Mesendoderm (in vitro differentiated cells): ENCODE data around the gene RAB31.

Source experiments
- DNase-seq: peaks from one replicate; pipeline ENCODE4 v3.0.0; 2013
- H2AK5ac ChIP-seq: 2 replicates; pipeline ENCODE4 v1.6.1; 2013; ENCODE audit warnings: low read length, inconsistent platforms
- H2BK120ac ChIP-seq: 2 replicates; pipeline ENCODE4 v1.6.1; 2013; ENCODE audit warnings: low read depth, mild to moderate bottlenecking, low read length, moderate library complexity, mixed read lengths
- H2BK15ac ChIP-seq: replicated peaks from 2 replicates; pipeline ENCODE4 v1.6.1; 2013; ENCODE audit warnings: low read depth, mild to moderate bottlenecking, moderate library complexity
- H2BK5ac ChIP-seq: 2 replicates; pipeline ENCODE4 v1.6.1; 2013; ENCODE audit warnings: low read length, inconsistent platforms
- H3K18ac ChIP-seq: 2 replicates; pipeline ENCODE4 v1.6.1; 2013; ENCODE audit warnings: mild to moderate bottlenecking, low read length, mixed read lengths
- H3K23ac ChIP-seq: one replicate; pipeline ENCODE4 v1.6.1; 2013; ENCODE audit warnings: low read length
- H3K27ac ChIP-seq: 2 replicates; pipeline ENCODE4 v1.5.1; 2013; ENCODE audit warnings: low read depth, mild to moderate bottlenecking, inconsistent platforms, low read length, moderate library complexity
- H3K27me3 ChIP-seq: 2 replicates; pipeline ENCODE4 v1.6.1; 2013; ENCODE audit warnings: low read length, control low read depth, mild to moderate bottlenecking, inconsistent platforms; ENCODE audit not compliant: insufficient read depth, poor library complexity
- H3K36me3 ChIP-seq: 2 replicates; pipeline ENCODE4 v1.6.1; 2013; ENCODE audit warnings: low read length, inconsistent platforms; ENCODE audit not compliant: control insufficient read depth, insufficient read depth
- H3K4ac ChIP-seq: one replicate; pipeline ENCODE4 v1.6.1; 2013; ENCODE audit warnings: low read depth, mild to moderate bottlenecking, low read length, moderate library complexity
- H3K4me1 ChIP-seq: 2 replicates; pipeline ENCODE4 v1.6.1; 2013; ENCODE audit warnings: low read depth, low read length, inconsistent platforms; ENCODE audit not compliant: control insufficient read depth
- H3K4me2 ChIP-seq: 2 replicates; pipeline ENCODE4 v1.6.1; 2013; ENCODE audit warnings: low read length
- H3K4me3 ChIP-seq: 2 replicates; pipeline ENCODE4 v1.5.1; 2013; ENCODE audit warnings: mild to moderate bottlenecking, low read length
- H3K56ac ChIP-seq: one replicate; pipeline ENCODE4 v1.6.1; 2013; ENCODE audit warnings: low read length
- H3K79me1 ChIP-seq: 2 replicates; pipeline ENCODE4 v1.6.1; 2013; ENCODE audit warnings: low read length, inconsistent platforms
- H3K79me2 ChIP-seq: 2 replicates; pipeline ENCODE4 v1.6.1; 2013; ENCODE audit warnings: mild to moderate bottlenecking, low read length; ENCODE audit not compliant: control insufficient read depth, insufficient read depth
- H3K9ac ChIP-seq: 2 replicates; pipeline ENCODE4 v1.6.1; 2013; ENCODE audit warnings: low read length, inconsistent platforms
- H4K5ac ChIP-seq: one replicate; pipeline ENCODE4 v1.6.1; 2013; ENCODE audit warnings: low read length
- H4K8ac ChIP-seq: one replicate; pipeline ENCODE4 v1.6.1; 2013; ENCODE audit warnings: low read depth, mild to moderate bottlenecking, control low read depth, low read length, moderate library complexity
- WGBS: extraction: QIAGEN DNeasy Blood & Tissue Kit; methylation state at CpG from one replicate; pipeline ENCODE4 v1.1.7; 2013; ENCODE audit warnings: low lambda C conversion rate, missing lambda C conversion rate; ENCODE audit not compliant: insufficient coverage; ENCODE audit errors: extremely low coverage; 5-methylcytosine and 5-hydroxymethylcytosine counted together

Gene RAB31

GRCh38 chr18:9712130-9712577, 4.1 kb downstream of the RAB31 start:
- Histone ChIP-seq H3K4ac (no peak overlapping the region), H2BK15ac (no peak overlapping the region), H4K8ac (no peak overlapping the region), H2BK5ac (no peak overlapping the region), H3K4me3 (no peak overlapping the region), H3K79me1 (peaks cover 28% of the 10 kb centered on the region), H2AK5ac (no peak overlapping the region), H3K4me2 (no peak overlapping the region), H3K9ac (no peak overlapping the region), H3K27ac (no peak overlapping the region), H3K79me2 (peaks cover 42% of the 10 kb centered on the region), H3K56ac (no peak overlapping the region), H3K36me3 (no peaks in the 10 kb centered on the region), H3K27me3 (no peaks in the 10 kb centered on the region), H2BK120ac (no peak overlapping the region), H3K23ac (no peak overlapping the region), H3K4me1 (peaks cover 22% of the 10 kb centered on the region), H3K18ac (no peak overlapping the region), H4K5ac (no peak overlapping the region)
- peak; percentile 32 for DNase-seq
- WGBS, result no CpG with 5 or more reads among the region's 5 CpGs

GRCh38 chr18:9712611-9713010, 4.5 kb downstream of the RAB31 start:
- Histone ChIP-seq H3K27me3 (no peaks in the 10 kb centered on the region), H3K56ac (no peak overlapping the region), H3K9ac (no peak overlapping the region), H3K79me2 (peaks cover 46% of the 10 kb centered on the region), H4K5ac (no peak overlapping the region), H3K4me1 (peaks cover 22% of the 10 kb centered on the region), H3K4me3 (no peak overlapping the region), H3K36me3 (no peaks in the 10 kb centered on the region), H3K23ac (no peak overlapping the region), H2BK5ac (no peak overlapping the region), H4K8ac (no peak overlapping the region), H3K4me2 (no peak overlapping the region), H3K79me1 (peaks cover 31% of the 10 kb centered on the region), H2BK120ac (no peak overlapping the region), H3K27ac (no peak overlapping the region), H2AK5ac (no peak overlapping the region), H3K18ac (no peak overlapping the region), H3K4ac (no peak overlapping the region), H2BK15ac (no peak overlapping the region)
- WGBS, result no CpG with 5 or more reads among the region's 3 CpGs
- peak; percentile 26 for DNase-seq

DNA sequence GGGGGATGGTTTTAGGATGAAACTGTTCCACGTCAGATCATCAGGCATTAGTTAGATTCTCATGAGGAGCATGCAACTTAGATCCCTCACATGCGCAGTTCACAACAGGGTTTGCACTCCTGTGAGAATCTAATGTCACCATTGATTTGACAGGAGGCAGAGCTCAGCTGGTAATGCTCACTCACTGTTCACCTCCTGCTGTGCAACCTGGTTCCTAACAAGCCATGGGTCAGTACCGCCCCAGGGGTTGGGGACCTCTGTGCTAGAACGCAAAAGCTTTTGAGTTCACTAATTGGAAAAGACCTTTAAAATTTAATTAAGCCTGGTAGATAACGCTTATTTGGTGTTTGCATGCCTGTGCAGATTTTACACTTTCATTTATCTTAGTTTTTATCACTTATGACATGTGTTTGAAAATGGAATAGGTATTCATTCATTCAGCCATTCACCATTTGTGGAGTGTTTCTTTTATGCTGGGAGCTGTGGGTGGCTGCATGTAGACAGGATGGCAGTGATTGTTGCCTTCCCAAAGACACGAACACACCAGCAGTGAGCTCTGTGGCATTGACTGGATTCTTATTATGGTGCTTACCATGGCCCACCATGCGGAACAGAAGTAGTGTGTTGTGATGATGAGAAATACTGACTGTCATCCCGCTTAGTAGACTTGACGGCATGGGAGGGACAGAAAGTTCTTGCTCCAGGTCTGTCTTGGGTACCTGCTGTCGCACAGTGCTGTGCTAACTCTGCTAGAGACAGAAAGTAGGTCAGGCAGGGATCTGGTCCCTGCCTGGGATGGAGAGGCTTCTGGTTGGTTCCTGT, 6.4 kb downstream of the RAB31 start:
- Histone ChIP-seq H2BK15ac (no peak overlapping the region), H3K4me2 (no peak overlapping the region), H3K4me1 (peaks cover 22% of the 10 kb centered on the region), H3K23ac (no peak overlapping the region), H2BK120ac (no peak overlapping the region), H2BK5ac (no peak overlapping the region), H3K56ac (no peak overlapping the region), H3K9ac (no peak overlapping the region), H3K18ac (no peak overlapping the region), H3K27me3 (no peaks in the 10 kb centered on the region), H3K4me3 (no peak overlapping the region), H3K79me2 (peaks cover 46% of the 10 kb centered on the region), H3K36me3 (no peaks in the 10 kb centered on the region), H4K8ac (no peak overlapping the region), H2AK5ac (no peak overlapping the region), H3K27ac (no peak overlapping the region), H4K5ac (no peak overlapping the region), H3K4ac (no peak overlapping the region), H3K79me1 (peaks cover 31% of the 10 kb centered on the region)
- no peak for DNase-seq
- WGBS, result no CpG with 5 or more reads among the region's 10 CpGs

DNA sequence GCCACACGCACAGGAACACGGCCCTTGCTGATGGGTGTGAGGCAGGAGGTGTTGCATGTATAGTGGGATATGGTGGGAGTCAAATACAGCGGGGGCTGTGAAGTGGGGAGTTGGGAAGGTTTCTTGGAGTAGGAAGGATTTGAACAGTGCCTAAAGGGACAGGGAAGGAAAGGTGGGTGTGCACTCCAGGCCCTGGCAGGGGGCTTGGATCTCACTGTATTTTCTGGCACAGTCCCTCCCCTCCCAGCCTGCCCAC, 6.9 kb downstream of the RAB31 start:
- no CpG with 5 or more reads among the region's 3 CpGs for WGBS
- H4K5ac ChIP-seq, result no peak overlapping the region
- H2BK5ac ChIP-seq, result no peak overlapping the region
- no peak overlapping the region for H3K4ac ChIP-seq
- peaks cover 19% of the 10 kb centered on the region for H3K4me1 ChIP-seq
- H4K8ac ChIP-seq, result no peak overlapping the region
- H3K9ac ChIP-seq, result no peak overlapping the region
- H3K79me1 ChIP-seq, result peaks cover 29% of the 10 kb centered on the region
- H2BK120ac ChIP-seq, result no peak overlapping the region
- H3K27me3 ChIP-seq, result no peaks in the 10 kb centered on the region
- peaks cover 44% of the 10 kb centered on the region for H3K79me2 ChIP-seq
- H3K23ac ChIP-seq, result no peak overlapping the region
- H2BK15ac ChIP-seq, result no peak overlapping the region
- H3K27ac ChIP-seq, result no peak overlapping the region
- no peaks in the 10 kb centered on the region for H3K36me3 ChIP-seq
- H2AK5ac ChIP-seq, result no peak overlapping the region
- no peak overlapping the region for H3K18ac ChIP-seq
- H3K4me3 ChIP-seq, result no peak overlapping the region
- no peak overlapping the region for H3K56ac ChIP-seq
- H3K4me2 ChIP-seq, result no peak overlapping the region
- DNase-seq, result no peak

- Histone ChIP-seq H2BK15ac (no peak overlapping the region), H3K9ac (no peak overlapping the region), H3K23ac (no peak overlapping the region), H3K18ac (no peak overlapping the region), H4K8ac (no peak overlapping the region), H2BK120ac (no peak overlapping the region), H3K79me1 (peaks cover 37% of the 10 kb centered on the region), H2AK5ac (no peak overlapping the region), H3K4ac (no peak overlapping the region), H3K4me1 (peaks cover 18% of the 10 kb centered on the region), H4K5ac (no peak overlapping the region), H3K36me3 (no peaks in the 10 kb centered on the region), H3K4me2 (no peak overlapping the region), H3K27me3 (no peaks in the 10 kb centered on the region), H3K79me2 (peaks cover 49% of the 10 kb centered on the region), H2BK5ac (no peak overlapping the region), H3K56ac (no peak overlapping the region), H3K27ac (no peak overlapping the region), H3K4me3 (no peak overlapping the region)
- no peak for DNase-seq
- WGBS, result no CpG with 5 or more reads among the region's 10 CpGs
Measured at GRCh38 chr18:9715978-9716774, 8.1 kb downstream of the RAB31 start.
